ENCODE results near the gene LPCAT2. TPM values are rescaled to one million over a fixed set of nuclear protein-coding genes. Genes with fewer than 3 reads are reported as not detected.
A peak's percentile ranks its signal among the peaks of the same experiment; 100 is the strongest.

The LPCAT2 gene
- total and polyA plus RNA-seq, 2 donors (not counting 3 experiments of a cell fraction or from before 2014, with no cell fraction given), result 64.5 to 72.9 TPM

DNA sequence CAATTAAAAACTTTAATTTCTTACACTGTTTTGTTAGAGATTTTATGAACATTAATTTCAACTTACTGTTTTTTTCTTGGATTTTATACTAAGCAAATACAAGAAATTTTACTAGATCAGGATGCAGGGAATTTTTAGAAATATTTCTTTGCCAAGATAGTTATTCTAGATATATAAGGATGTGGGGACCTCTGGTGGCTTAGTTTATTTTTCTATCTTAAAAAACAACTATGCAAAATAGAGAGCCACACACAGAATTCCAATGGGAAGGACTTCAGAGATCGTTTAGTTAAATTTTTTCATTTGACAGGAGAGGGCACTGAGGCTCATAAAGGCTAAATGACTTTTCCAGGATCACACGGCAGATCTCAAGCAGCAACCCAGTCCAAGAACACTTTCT is 34.6 kb downstream of the LPCAT2 start:
- Histone ChIP-seq H4K20me1 (replicated peaks; ENCODE audit: control insufficient read depth, extremely low read depth, insufficient read depth, low read length) (no peaks in the 10 kb centered on the region), H3K4me2 (ENCODE audit: insufficient read depth, low read length) (no peak overlapping the region), H3K4me1 (ENCODE audit: control insufficient read depth, extremely low read depth, insufficient read depth, low read length) (peaks cover 19% of the 10 kb centered on the region), H3K27ac (ENCODE audit: insufficient read depth, low read depth, low read length) (no peak overlapping the region), H3K27me3 (ENCODE audit: control insufficient read depth in 2 of 2, insufficient read depth in 2 of 2, low read length in 2 of 2) (no peaks in the 10 kb centered on the region), H2AFZ (ENCODE audit: low read depth, low read length) (no peak overlapping the region), H3K9me3 (replicated peaks; ENCODE audit: control insufficient read depth, insufficient read depth, low read length) (no peaks in the 10 kb centered on the region), H3K79me2 (ENCODE audit: control insufficient read depth, insufficient read depth, low read length) (no peaks in the 10 kb centered on the region), H3K4me3 (replicated peaks in 1 of 3; ENCODE audit: insufficient read depth in 1 of 3, low read depth in 1 of 3, low read length in 3 of 3) (no peak overlapping the region), H3K9me1 (replicated peaks; ENCODE audit: control insufficient read depth, extremely low read depth, insufficient read depth, low read length) (no peaks in the 10 kb centered on the region), H3K36me3 (ENCODE audit: control insufficient read depth in 2 of 2, extremely low read depth in 1 of 2, insufficient read depth in 2 of 2, low read length in 2 of 2) (peaks cover 0 to 19% of the 10 kb centered on the region in 2 experiments), H3K9ac (replicated peaks; ENCODE audit: extremely low read depth, insufficient read depth, low read length) (no peak overlapping the region)
- intact Hi-C loops (cut with micrococcal nuclease), result loop anchor here (1.0 to 2.0 kb wide), 4 partner anchors 17 to 158 kb away; no protein-coding TSS in a partner anchor
- POLR2A ChIA-PET, result no interaction called here
- dilution Hi-C loops (cut with MboI; ENCODE audit: extremely low pct_ligation_motif_present, low sequenced_read_pairs), result no loop called here
- FAIRE-seq, result no peak
- CTCF ChIA-PET, result interaction anchor here (0.9 to 2.5 kb wide), 10 partner anchors 9 to 161 kb away, joined by 3 to 40 read pairs (median 6); no protein-coding TSS in a partner anchor
- TF ChIP-seq MYC (IDR thresholded peaks at IDR 0.05; ENCODE audit: low read depth, low read length), result no peak
- TF ChIP-seq, protein P1, sequence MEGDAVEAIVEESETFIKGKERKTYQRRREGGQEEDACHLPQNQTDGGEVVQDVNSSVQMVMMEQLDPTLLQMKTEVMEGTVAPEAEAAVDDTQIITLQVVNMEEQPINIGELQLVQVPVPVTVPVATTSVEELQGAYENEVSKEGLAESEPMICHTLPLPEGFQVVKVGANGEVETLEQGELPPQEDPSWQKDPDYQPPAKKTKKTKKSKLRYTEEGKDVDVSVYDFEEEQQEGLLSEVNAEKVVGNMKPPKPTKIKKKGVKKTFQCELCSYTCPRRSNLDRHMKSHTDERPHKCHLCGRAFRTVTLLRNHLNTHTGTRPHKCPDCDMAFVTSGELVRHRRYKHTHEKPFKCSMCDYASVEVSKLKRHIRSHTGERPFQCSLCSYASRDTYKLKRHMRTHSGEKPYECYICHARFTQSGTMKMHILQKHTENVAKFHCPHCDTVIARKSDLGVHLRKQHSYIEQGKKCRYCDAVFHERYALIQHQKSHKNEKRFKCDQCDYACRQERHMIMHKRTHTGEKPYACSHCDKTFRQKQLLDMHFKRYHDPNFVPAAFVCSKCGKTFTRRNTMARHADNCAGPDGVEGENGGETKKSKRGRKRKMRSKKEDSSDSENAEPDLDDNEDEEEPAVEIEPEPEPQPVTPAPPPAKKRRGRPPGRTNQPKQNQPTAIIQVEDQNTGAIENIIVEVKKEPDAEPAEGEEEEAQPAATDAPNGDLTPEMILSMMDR (IDR thresholded peaks at IDR 0.05; ENCODE audit: extremely low read depth in 1 of 2, insufficient read depth in 1 of 2, low read depth in 1 of 2, low read length in 2 of 2), result no peak
- TF ChIP-seq, protein P2, sequence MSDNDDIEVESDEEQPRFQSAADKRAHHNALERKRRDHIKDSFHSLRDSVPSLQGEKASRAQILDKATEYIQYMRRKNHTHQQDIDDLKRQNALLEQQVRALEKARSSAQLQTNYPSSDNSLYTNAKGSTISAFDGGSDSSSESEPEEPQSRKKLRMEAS (IDR thresholded peaks at IDR 0.05; ENCODE audit: insufficient read depth, insufficient read length), result no peak
- no peak for TF ChIP-seq GATA2 (IDR thresholded peaks at IDR 0.05; ENCODE audit: insufficient read depth, insufficient read length, low read depth, low read length)
- no TSS peak for BruUV-seq (replicated peaks)
- DNase-seq (ENCODE audit: low read depth, low spot score), result peak; percentile 47

DNA sequence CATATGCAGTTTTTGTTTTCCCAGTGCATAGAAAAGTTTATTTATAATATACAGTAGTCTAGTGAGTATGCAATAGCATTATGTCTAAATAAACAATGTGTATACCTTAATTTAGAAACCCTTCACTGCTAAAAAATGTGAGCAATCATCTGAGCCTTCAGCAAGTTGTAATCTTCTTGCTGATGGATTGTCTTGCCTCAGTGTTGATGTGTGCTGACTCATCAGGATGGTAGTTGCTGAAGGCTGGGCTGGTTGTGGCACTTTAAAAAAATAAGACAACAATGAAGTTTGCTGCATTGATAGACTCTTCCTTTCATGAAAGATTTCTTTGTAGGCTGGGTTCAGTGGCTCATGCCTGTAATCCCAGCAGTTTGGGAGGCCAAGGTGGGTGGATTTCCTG is 43.7 kb downstream of the LPCAT2 start:
- Histone ChIP-seq H3K79me2 (ENCODE audit: control insufficient read depth, insufficient read depth, low read length) (peaks cover 3% of the 10 kb centered on the region), H3K27ac (ENCODE audit: insufficient read depth, low read depth, low read length) (no peak overlapping the region), H3K4me2 (ENCODE audit: insufficient read depth, low read length) (no peak overlapping the region), H3K4me3 (replicated peaks in 1 of 3; ENCODE audit: insufficient read depth in 1 of 3, low read depth in 1 of 3, low read length in 3 of 3) (no peak overlapping the region), H3K9me1 (replicated peaks; ENCODE audit: control insufficient read depth, extremely low read depth, insufficient read depth, low read length) (no peaks in the 10 kb centered on the region), H2AFZ (ENCODE audit: low read depth, low read length) (no peak overlapping the region), H3K36me3 (ENCODE audit: control insufficient read depth in 2 of 2, extremely low read depth in 1 of 2, insufficient read depth in 2 of 2, low read length in 2 of 2) (peaks cover 12 to 22% of the 10 kb centered on the region in 2 experiments), H4K20me1 (replicated peaks; ENCODE audit: control insufficient read depth, extremely low read depth, insufficient read depth, low read length) (no peaks in the 10 kb centered on the region), H3K9ac (replicated peaks; ENCODE audit: extremely low read depth, insufficient read depth, low read length) (no peak overlapping the region), H3K9me3 (replicated peaks; ENCODE audit: control insufficient read depth, insufficient read depth, low read length) (no peaks in the 10 kb centered on the region), H3K27me3 (ENCODE audit: control insufficient read depth in 2 of 2, insufficient read depth in 2 of 2, low read length in 2 of 2) (no peaks in the 10 kb centered on the region), H3K4me1 (ENCODE audit: control insufficient read depth, extremely low read depth, insufficient read depth, low read length) (peaks cover 22% of the 10 kb centered on the region)
- dilution Hi-C loops (cut with MboI; ENCODE audit: extremely low pct_ligation_motif_present, low sequenced_read_pairs), result no loop called here
- FAIRE-seq (peak; percentile 84), DNase-seq (ENCODE audit: low read depth, low spot score) (peak; percentile 59)
- BruUV-seq (replicated peaks), result no TSS peak
- TF ChIP-seq EZH2 (IDR thresholded peaks at IDR 0.05; ENCODE audit: borderline replicate concordance, low read depth, low read length, severe bottlenecking) (no peak), MYC (IDR thresholded peaks at IDR 0.05; ENCODE audit: low read depth, low read length) (no peak), JUN (IDR thresholded peaks at IDR 0.05; ENCODE audit: borderline replicate concordance, insufficient read depth, insufficient read length, low read depth) (peak; percentile 51), POLR2A (IDR thresholded peaks at IDR 0.05; ENCODE audit: low read depth, low read length) (no peak), FOS (IDR thresholded peaks at IDR 0.05; ENCODE audit: borderline replicate concordance, insufficient read depth, low read length) (peak; percentile 55), GATA2 (IDR thresholded peaks at IDR 0.05; ENCODE audit: insufficient read depth, insufficient read length, low read depth, low read length) (no peak), POLR2AphosphoS5 (IDR thresholded peaks at IDR 0.05; ENCODE audit: insufficient read depth, low read depth, low read length) (peak; percentile 17)
- TF ChIP-seq, protein P2 (IDR thresholded peaks at IDR 0.05; ENCODE audit: insufficient read depth, insufficient read length), result no peak
- TF ChIP-seq, protein P1 (IDR thresholded peaks at IDR 0.05; ENCODE audit: extremely low read depth in 1 of 2, insufficient read depth in 1 of 2, low read depth in 1 of 2, low read length in 2 of 2), result no peak
- ChIA-PET POLR2A (no interaction called here), CTCF (no interaction called here)
- intact Hi-C loops (cut with micrococcal nuclease), result loop anchor here (2.0 kb wide), 1 partner anchor 14 kb away; the partner anchor contains the start of gene CAPNS2
